ENCODE data around the gene BTC.

DNA sequence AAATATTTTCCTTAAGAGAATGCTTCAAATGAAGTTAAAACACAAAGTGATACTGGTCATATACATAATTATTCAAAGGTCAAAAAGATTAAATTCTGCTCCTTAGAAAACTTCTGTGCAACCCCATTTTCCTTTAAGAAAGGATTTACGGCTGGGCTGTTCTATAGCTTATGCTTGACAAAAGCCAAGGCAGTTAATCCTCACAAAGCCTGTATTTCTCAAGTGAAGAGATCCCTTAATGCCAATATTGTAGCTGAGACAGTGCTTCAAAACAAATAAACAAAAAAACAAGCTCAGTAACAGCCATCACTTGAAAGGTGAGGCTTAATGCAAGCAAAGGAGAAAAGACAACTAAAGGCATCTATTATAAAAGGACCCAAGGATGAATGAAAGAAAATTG lies 42.5 kb downstream of the BTC start:
- TF ChIP-seq, protein P1, sequence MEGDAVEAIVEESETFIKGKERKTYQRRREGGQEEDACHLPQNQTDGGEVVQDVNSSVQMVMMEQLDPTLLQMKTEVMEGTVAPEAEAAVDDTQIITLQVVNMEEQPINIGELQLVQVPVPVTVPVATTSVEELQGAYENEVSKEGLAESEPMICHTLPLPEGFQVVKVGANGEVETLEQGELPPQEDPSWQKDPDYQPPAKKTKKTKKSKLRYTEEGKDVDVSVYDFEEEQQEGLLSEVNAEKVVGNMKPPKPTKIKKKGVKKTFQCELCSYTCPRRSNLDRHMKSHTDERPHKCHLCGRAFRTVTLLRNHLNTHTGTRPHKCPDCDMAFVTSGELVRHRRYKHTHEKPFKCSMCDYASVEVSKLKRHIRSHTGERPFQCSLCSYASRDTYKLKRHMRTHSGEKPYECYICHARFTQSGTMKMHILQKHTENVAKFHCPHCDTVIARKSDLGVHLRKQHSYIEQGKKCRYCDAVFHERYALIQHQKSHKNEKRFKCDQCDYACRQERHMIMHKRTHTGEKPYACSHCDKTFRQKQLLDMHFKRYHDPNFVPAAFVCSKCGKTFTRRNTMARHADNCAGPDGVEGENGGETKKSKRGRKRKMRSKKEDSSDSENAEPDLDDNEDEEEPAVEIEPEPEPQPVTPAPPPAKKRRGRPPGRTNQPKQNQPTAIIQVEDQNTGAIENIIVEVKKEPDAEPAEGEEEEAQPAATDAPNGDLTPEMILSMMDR (IDR thresholded peaks at IDR 0.05), result no peak
- TF ChIP-seq POLR2A (IDR thresholded peaks at IDR 0.05), result no peak
